OCI-M2 (cell line): Measurements from ENCODE around the gene B3GNT4.
"Not testable (repeated sequence)": the region's sequence is repeated elsewhere in the genome, so short reads cannot be mapped to it uniquely, and the experiment has no call there.

Source experiments
- DNase-seq: peaks from one replicate; lab custom pipeline; 2025; ENCODE audit not compliant: unreplicated experiment; lab: John Stamatoyannopoulos, UW

The B3GNT4 gene

GRCh38 chr12:122187466-122187865, 16.0 kb upstream of the B3GNT4 start:
- no peak for DNase-seq

GRCh38 chr12:122189626-122190475, 13.7 kb upstream of the B3GNT4 start:
- DNase-seq = no peak

GRCh38 chr12:122190842-122191668, 12.5 kb upstream of the B3GNT4 start:
- DNase-seq = no peak

- no peak for DNase-seq
Observed at GRCh38 chr12:122192441-122192840, 11.1 kb upstream of the B3GNT4 start.

GRCh38 chr12:122194804-122195203, 8.7 kb upstream of the B3GNT4 start:
- DNase-seq = no peak

GRCh38 chr12:122195405-122195804, 8.1 kb upstream of the B3GNT4 start:
- no peak for DNase-seq

GRCh38 chr12:122197612-122197966, 5.9 kb upstream of the B3GNT4 start:
- no peak for DNase-seq

GRCh38 chr12:122199484-122200355, 3.8 kb upstream of the B3GNT4 start:
- DNase-seq = no peak

- DNase-seq = no peak
Observed at GRCh38 chr12:122200541-122201175, 2.9 kb upstream of the B3GNT4 start.

- DNase-seq = no peak
Observed at GRCh38 chr12:122201381-122201780, 2.1 kb upstream of the B3GNT4 start.

- no peak for DNase-seq
Observed at GRCh38 chr12:122202017-122202416, 1.5 kb upstream of the B3GNT4 start.

GRCh38 chr12:122202811-122203210, 698 bp upstream of the B3GNT4 start:
- DNase-seq = not testable (repeated sequence)

- no peak for DNase-seq
Observed at GRCh38 chr12:122204167-122205052, 901 bp downstream of the B3GNT4 start.

GRCh38 chr12:122205053-122205925, 1.8 kb downstream of the B3GNT4 start:
- DNase-seq = no peak

GRCh38 chr12:122206111-122206881, 2.8 kb downstream of the B3GNT4 start:
- DNase-seq = no peak

- DNase-seq = no peak
Observed at GRCh38 chr12:122206976-122207375, 3.5 kb downstream of the B3GNT4 start.

- DNase-seq = no peak
Observed at GRCh38 chr12:122207391-122207790, 3.9 kb downstream of the B3GNT4 start.
